ENCODE data around the gene RSF1.

DNA sequence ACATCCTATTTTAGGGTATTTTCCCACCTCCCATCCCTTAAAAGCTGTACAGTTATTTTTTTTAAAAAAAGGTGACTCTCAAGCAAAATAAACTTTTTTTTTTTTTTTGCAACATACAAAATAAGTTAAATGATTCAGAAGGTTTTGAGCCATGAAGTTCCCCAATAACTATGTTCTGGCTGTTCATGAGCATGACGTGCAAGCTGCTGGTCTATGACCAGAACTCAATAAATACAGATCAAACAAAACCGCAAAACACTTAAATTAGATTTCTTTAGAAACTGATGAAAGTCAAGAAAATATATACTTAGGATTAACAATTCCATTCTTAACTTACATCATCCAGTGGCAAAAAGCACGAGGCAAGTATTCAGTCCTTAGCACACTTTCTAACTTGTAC is 158.9 kb downstream of the RSF1 start:
- no peak for TF ChIP-seq JUN (CRISPR knock-in tag; IDR thresholded peaks at IDR 0.05)
- TF ChIP-seq, protein P1, sequence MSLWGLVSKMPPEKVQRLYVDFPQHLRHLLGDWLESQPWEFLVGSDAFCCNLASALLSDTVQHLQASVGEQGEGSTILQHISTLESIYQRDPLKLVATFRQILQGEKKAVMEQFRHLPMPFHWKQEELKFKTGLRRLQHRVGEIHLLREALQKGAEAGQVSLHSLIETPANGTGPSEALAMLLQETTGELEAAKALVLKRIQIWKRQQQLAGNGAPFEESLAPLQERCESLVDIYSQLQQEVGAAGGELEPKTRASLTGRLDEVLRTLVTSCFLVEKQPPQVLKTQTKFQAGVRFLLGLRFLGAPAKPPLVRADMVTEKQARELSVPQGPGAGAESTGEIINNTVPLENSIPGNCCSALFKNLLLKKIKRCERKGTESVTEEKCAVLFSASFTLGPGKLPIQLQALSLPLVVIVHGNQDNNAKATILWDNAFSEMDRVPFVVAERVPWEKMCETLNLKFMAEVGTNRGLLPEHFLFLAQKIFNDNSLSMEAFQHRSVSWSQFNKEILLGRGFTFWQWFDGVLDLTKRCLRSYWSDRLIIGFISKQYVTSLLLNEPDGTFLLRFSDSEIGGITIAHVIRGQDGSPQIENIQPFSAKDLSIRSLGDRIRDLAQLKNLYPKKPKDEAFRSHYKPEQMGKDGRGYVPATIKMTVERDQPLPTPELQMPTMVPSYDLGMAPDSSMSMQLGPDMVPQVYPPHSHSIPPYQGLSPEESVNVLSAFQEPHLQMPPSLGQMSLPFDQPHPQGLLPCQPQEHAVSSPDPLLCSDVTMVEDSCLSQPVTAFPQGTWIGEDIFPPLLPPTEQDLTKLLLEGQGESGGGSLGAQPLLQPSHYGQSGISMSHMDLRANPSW (CRISPR knock-in tag; conservative IDR thresholded peaks at IDR 0.05; ENCODE audit: low read depth), result no peak

Data from WTC11 (cell line).